SJCRH30 (cell line): ENCODE results near the gene PTGER2. TPM values are rescaled to one million over a fixed set of nuclear protein-coding genes. Genes with fewer than 3 reads are reported as not detected.
A peak's percentile ranks its signal among the peaks of the same experiment; 100 is the strongest.

Experiments
- DNase-seq, 2 experiments: peaks; one replicate each; pipeline ENCODE4 v3.0.0-alpha.2; 2015 to 2020
- H3K27ac ChIP-seq: fragments of 250-450 bp; sonication (Bioruptor Pico); 2 replicates; pipeline ENCODE4 v1.5.1; 2020; ENCODE audit warnings: mild to moderate bottlenecking, moderate library complexity
- H3K27me3 ChIP-seq: fragments of 250-450 bp; sonication (Bioruptor Pico); 2 replicates; pipeline ENCODE4 v1.5.1; 2020; ENCODE audit warnings: mild to moderate bottlenecking, moderate library complexity
- H3K36me3 ChIP-seq: fragments of 250-450 bp; sonication (Bioruptor Pico); 2 replicates; pipeline ENCODE4 v1.5.1; 2020; ENCODE audit warnings: mild to moderate bottlenecking, moderate library complexity
- H3K4me1 ChIP-seq: fragments of 250-450 bp; sonication (Bioruptor Pico); 2 replicates; pipeline ENCODE4 v1.5.1; 2020; ENCODE audit warnings: mild to moderate bottlenecking, moderate library complexity
- H3K4me3 ChIP-seq: fragments of 250-450 bp; sonication (Bioruptor Pico); 2 replicates; pipeline ENCODE4 v1.5.1; 2020; ENCODE audit warnings: mild to moderate bottlenecking, moderate library complexity
- H3K9me3 ChIP-seq: fragments of 250-450 bp; sonication (Bioruptor Pico); replicated peaks from 2 replicates; pipeline ENCODE4 v1.5.1; 2020; ENCODE audit warnings: mild to moderate bottlenecking, moderate library complexity
- total RNA-seq: library from RNA; depleted of rRNA; stranded (reverse); fragments of >200 nt; shearing (Covaris generic); gene quantifications from 2 replicates; pipeline ENCODE4 v1.2.3, GENCODE V29; 2014

PTGER2 gene
- total RNA-seq, 1 experiment from 2014 or later = 0.36 TPM

- Histone ChIP-seq H3K27me3 (no peaks in the 10 kb centered on the region), H3K9me3 (no peaks in the 10 kb centered on the region), H3K4me1 (peaks cover 11% of the 10 kb centered on the region), H3K36me3 (no peaks in the 10 kb centered on the region), H3K4me3 (no peak overlapping the region), H3K27ac (no peak overlapping the region)
- DNase-seq = peak in 1 of 2 experiments; percentile 30
Observed at GRCh38 chr14:52342849-52343596, 28.9 kb downstream of the PTGER2 start.

- no peaks in the 10 kb centered on the region for H3K27me3 ChIP-seq
- no peak overlapping the region for H3K27ac ChIP-seq
- H3K36me3 ChIP-seq = no peaks in the 10 kb centered on the region
Observed at GRCh38 chr14:52346778-52347177, 32.7 kb downstream of the PTGER2 start.

GRCh38 chr14:52348279-52348678, 34.2 kb downstream of the PTGER2 start:
- peaks cover 6% of the 10 kb centered on the region; the same call in 1 of the 2 replicates for H3K9me3 ChIP-seq
- H3K4me1 ChIP-seq = peaks cover 46% of the 10 kb centered on the region
- H3K27me3 ChIP-seq = no peaks in the 10 kb centered on the region
- H3K36me3 ChIP-seq = no peaks in the 10 kb centered on the region
- DNase-seq = no peak
- H3K4me3 ChIP-seq = no peak overlapping the region
- peak overlapping the region; percentile 61 for H3K27ac ChIP-seq

More at GRCh38 chr14:52346778-52347177, 32.7 kb downstream of the PTGER2 start:
- Histone ChIP-seq H3K4me1 (peaks cover 49% of the 10 kb centered on the region), H3K4me3 (no peak overlapping the region), H3K9me3 (peaks cover 6% of the 10 kb centered on the region; the same call in 1 of the 2 replicates)
- DNase-seq = no peak

- Histone ChIP-seq H3K27ac (peak overlapping the region; percentile 61), H3K4me3 (no peak overlapping the region)
- DNase-seq = no peak
Observed at GRCh38 chr14:52348776-52349175, 34.7 kb downstream of the PTGER2 start.

DNA sequence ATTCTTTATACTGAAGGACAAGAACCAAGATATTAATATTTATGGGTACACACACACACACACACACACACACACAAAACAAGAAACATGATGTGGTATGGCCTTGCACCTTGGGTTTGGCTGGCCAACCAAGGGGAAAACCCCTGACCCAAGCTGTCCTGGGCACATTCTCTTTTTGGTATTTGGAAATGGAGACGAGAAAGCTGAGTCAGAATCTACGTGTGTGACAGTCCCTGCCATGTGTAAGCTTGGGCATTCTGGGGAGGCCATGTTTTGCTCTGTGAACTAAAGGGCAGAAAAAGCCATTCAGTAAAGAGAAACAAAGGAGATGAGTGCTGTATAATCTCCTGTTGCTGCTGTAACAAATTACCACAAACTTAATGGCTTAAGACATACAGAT, 35.6 kb downstream of the PTGER2 start:
- Histone ChIP-seq H3K36me3 (no peaks in the 10 kb centered on the region), H3K27me3 (no peaks in the 10 kb centered on the region), H3K9me3 (peaks cover 6% of the 10 kb centered on the region; the same call in 1 of the 2 replicates), H3K4me1 (peaks cover 45% of the 10 kb centered on the region), H3K27ac (peak overlapping the region; percentile 61), H3K4me3 (no peak overlapping the region)
- DNase-seq = no peak

More at GRCh38 chr14:52348776-52349175, 34.7 kb downstream of the PTGER2 start:
- peaks cover 6% of the 10 kb centered on the region; the same call in 1 of the 2 replicates for H3K9me3 ChIP-seq
- peaks cover 43% of the 10 kb centered on the region for H3K4me1 ChIP-seq
- H3K27me3 ChIP-seq = no peaks in the 10 kb centered on the region
- no peaks in the 10 kb centered on the region for H3K36me3 ChIP-seq

DNA sequence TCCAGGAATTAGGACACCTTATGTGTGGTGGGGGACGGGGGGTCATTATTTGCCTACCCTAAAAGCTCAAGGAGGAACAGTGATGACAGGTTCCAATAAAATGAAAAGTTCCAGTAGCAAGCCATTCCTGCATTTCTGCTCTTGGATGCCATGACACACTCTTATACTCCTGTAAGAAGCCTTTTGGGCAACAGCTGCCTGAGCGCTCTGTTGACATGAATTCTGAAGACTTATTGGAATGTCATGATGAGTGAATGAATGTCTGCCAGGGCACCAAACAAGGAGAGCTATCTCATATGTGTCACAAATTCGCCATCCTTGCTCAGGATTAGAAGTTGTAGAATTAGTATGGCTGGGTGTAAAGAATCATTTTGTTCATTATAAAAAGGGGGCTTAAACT, 36.3 kb downstream of the PTGER2 start:
- Histone ChIP-seq H3K9me3 (peaks cover 6% of the 10 kb centered on the region; the same call in 1 of the 2 replicates), H3K4me1 (peaks cover 52% of the 10 kb centered on the region), H3K4me3 (no peak overlapping the region), H3K36me3 (no peaks in the 10 kb centered on the region), H3K27ac (no peak overlapping the region; the same call in 1 of the 2 replicates), H3K27me3 (no peaks in the 10 kb centered on the region)
- DNase-seq = no peak

- H3K27me3 ChIP-seq = no peaks in the 10 kb centered on the region
Observed at GRCh38 chr14:52351233-52352060, 37.3 kb downstream of the PTGER2 start.

GRCh38 chr14:52352061-52352491, 38.0 kb downstream of the PTGER2 start:
- DNase-seq = no peak
- peaks cover 66% of the 10 kb centered on the region for H3K4me1 ChIP-seq

More at GRCh38 chr14:52351233-52352060, 37.3 kb downstream of the PTGER2 start:
- no peaks in the 10 kb centered on the region for H3K36me3 ChIP-seq
- no peak overlapping the region for H3K4me3 ChIP-seq
- H3K9me3 ChIP-seq = peaks cover 6% of the 10 kb centered on the region; the same call in 1 of the 2 replicates
- no peak for DNase-seq
- H3K4me1 ChIP-seq = peaks cover 62% of the 10 kb centered on the region
- no peak overlapping the region for H3K27ac ChIP-seq

GRCh38 chr14:52352569-52352968, 38.5 kb downstream of the PTGER2 start:
- H3K4me3 ChIP-seq = no peak overlapping the region
- DNase-seq = no peak
- H3K36me3 ChIP-seq = no peaks in the 10 kb centered on the region
- H3K9me3 ChIP-seq = peaks cover 6% of the 10 kb centered on the region; the same call in 1 of the 2 replicates
- no peaks in the 10 kb centered on the region for H3K27me3 ChIP-seq
- no peak overlapping the region for H3K27ac ChIP-seq
- peaks cover 66% of the 10 kb centered on the region for H3K4me1 ChIP-seq

More at GRCh38 chr14:52352061-52352491, 38.0 kb downstream of the PTGER2 start:
- H3K27ac ChIP-seq = no peak overlapping the region
- H3K36me3 ChIP-seq = no peaks in the 10 kb centered on the region
- H3K27me3 ChIP-seq = no peaks in the 10 kb centered on the region
- no peak overlapping the region for H3K4me3 ChIP-seq
- peaks cover 6% of the 10 kb centered on the region; the same call in 1 of the 2 replicates for H3K9me3 ChIP-seq

- Histone ChIP-seq H3K9me3 (peaks cover 6% of the 10 kb centered on the region; the same call in 1 of the 2 replicates), H3K4me1 (peaks cover 53% of the 10 kb centered on the region), H3K36me3 (no peaks in the 10 kb centered on the region), H3K4me3 (no peak overlapping the region), H3K27ac (no peak overlapping the region), H3K27me3 (no peaks in the 10 kb centered on the region)
- no peak for DNase-seq
Observed at GRCh38 chr14:52354242-52354641, 40.1 kb downstream of the PTGER2 start.

DNA sequence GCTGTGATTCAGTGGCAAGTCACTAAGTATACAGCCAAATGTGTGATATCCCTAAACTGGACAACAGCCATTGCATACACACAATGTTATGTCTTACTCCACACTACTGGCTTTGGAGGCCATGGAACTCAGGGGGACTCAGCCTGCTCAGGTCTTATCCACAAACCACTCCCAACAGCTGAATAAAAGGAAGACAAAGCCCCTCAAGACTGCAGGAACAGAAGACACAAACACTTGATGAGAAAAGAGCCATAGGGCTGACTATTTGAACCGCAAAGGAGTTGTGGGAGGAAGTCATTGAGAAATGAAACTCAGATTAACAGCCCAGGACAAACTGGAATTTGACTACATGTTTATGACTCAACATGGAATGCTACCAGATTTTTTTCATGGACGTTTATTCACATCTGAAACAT, 40.9 kb downstream of the PTGER2 start:
- H3K9me3 ChIP-seq = peaks cover 3% of the 10 kb centered on the region; the same call in 1 of the 2 replicates
- no peaks in the 10 kb centered on the region for H3K27me3 ChIP-seq
- no peaks in the 10 kb centered on the region for H3K36me3 ChIP-seq
- peaks cover 45% of the 10 kb centered on the region for H3K4me1 ChIP-seq
- peak in 1 of 2 experiments; percentile 42 for DNase-seq
- no peak overlapping the region for H3K4me3 ChIP-seq
- peak overlapping the region; percentile 51 for H3K27ac ChIP-seq

DNA sequence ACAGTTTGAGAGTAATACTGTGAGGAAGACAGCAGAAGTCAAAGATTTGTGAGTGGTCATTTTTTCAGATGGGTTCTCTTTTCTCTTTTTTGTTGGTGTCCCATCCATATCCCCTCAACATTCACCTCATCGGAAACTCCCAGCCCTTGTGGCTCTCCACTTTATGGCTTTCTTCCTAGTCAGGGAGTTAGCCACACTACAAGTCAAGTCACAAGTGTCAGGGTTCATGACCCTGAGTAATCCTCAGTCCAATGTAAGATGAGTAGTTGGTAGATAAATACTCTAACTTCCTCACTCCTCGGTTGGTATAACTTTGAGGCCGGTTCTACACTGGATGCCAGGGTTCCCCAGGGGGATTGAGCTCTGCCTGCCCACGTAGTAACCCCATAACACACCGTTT, 41.4 kb downstream of the PTGER2 start:
- Histone ChIP-seq H3K4me3 (no peak overlapping the region), H3K27ac (peak overlapping the region; percentile 51), H3K36me3 (no peaks in the 10 kb centered on the region), H3K4me1 (peaks cover 40% of the 10 kb centered on the region), H3K9me3 (no peaks in the 10 kb centered on the region), H3K27me3 (no peaks in the 10 kb centered on the region)
- DNase-seq = peak in 1 of 2 experiments; percentile 38

DNA sequence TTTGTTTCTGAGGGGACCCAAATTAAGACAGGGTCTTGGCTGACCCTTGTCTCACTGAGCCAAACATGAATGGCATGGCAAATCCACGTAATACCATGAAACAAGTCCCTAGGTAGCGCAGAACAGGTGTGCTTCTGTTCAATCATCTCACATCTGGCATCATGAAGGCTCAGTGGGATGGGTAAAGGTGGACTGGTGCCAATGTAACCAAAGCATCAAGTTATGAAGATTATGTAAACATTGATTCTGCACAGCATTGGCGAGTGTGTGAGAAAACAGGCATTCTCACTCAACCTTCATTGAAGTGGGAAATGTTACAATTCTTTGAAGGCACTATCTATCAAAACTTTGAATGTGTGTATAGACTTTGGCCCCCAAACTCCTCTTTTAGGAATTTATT, 41.9 kb downstream of the PTGER2 start:
- Histone ChIP-seq H3K4me3 (no peak overlapping the region), H3K4me1 (peaks cover 35% of the 10 kb centered on the region), H3K27me3 (no peaks in the 10 kb centered on the region), H3K36me3 (no peaks in the 10 kb centered on the region), H3K9me3 (no peaks in the 10 kb centered on the region), H3K27ac (peak overlapping the region; percentile 51)
- peak; percentile 69 to 85 for DNase-seq

DNA sequence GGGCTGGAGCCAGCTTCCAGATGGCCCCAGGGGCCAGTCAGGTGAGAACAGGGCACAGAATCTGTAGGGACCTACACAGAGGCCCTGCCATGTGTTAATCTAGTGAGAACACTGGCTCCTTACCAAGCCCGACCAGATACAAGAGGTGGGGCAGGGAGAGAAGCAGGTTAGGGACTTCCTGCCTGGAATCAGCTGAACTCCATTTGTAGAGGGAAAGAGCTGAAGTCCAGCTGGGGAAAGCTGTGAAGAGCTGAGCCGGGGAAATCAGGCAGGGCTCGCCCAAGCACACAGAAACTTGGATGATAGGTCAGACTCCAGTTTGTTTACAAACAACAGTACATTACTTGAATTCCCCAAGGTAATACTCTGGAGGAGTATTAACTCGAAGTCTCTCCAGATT, 46.7 kb downstream of the PTGER2 start:
- peaks cover 39% of the 10 kb centered on the region for H3K4me1 ChIP-seq
- no peaks in the 10 kb centered on the region for H3K36me3 ChIP-seq
- DNase-seq = no peak
- no peaks in the 10 kb centered on the region for H3K27me3 ChIP-seq
- H3K27ac ChIP-seq = no peak overlapping the region
- no peak overlapping the region for H3K4me3 ChIP-seq
- no peaks in the 10 kb centered on the region for H3K9me3 ChIP-seq
